Ovary (tissue), 9 donors: Measurements from ENCODE around the gene SACM1L. TPM values are rescaled to one million over a fixed set of nuclear protein-coding genes. Genes with fewer than 3 reads are reported as not detected.
"Not testable (repeated sequence)": the region's sequence is repeated elsewhere in the genome, so short reads cannot be mapped to it uniquely, and the experiment has no call there.

Experiments
- DNase-seq, 5 donors: peaks; one replicate each; pipeline ENCODE4 v3.0.0-alpha.2; 2019 to 2020
- H3K27ac ChIP-seq, 2 donors: fragments of 200-600 bp; one replicate each; pipeline versions ENCODE4 v1.5.1 to v1.8.0; 2019 to 2022
- H3K27me3 ChIP-seq: fragments of 200-600 bp; one replicate; pipeline ENCODE4 v1.8.0; 2022
- H3K36me3 ChIP-seq: fragments of 200-600 bp; sonication (generic); one replicate; pipeline ENCODE4 v1.5.1; 2019
- H3K4me1 ChIP-seq: one replicate; pipeline ENCODE4 v1.8.1; 2013; ENCODE audit warnings: mild to moderate bottlenecking, moderate library complexity; ENCODE audit not compliant: insufficient read depth
- H3K4me3 ChIP-seq: fragments of 200-600 bp; sonication (generic); one replicate; pipeline ENCODE4 v1.5.1; 2017
- H3K9me3 ChIP-seq, 2 donors: fragments of 200-600 bp in 1 of 2; sonication (generic) in 1 of 2; one replicate each; pipeline versions ENCODE4 v1.5.1 to v1.8.1; 2013 to 2019; ENCODE audit warnings: mild to moderate bottlenecking in 1 of 2, moderate library complexity in 1 of 2
- CTCF ChIP-seq, 3 donors: fragments of 450-650 bp in 2 of 3; fragments of 200-600 bp in 1 of 3; IDR thresholded peaks; one replicate each; pipeline versions ENCODE4 v1.5.1 to v1.8.0; 2016 to 2022; ENCODE audit warnings: antibody characterized with exemption in 3 of 3, mild to moderate bottlenecking in 1 of 3
- EP300 ChIP-seq: sonication (generic); formaldehyde crosslinking; IDR thresholded peaks from one replicate; pipeline ENCODE4 v1.6.1; 2017; ENCODE audit warnings: antibody characterized with exemption
- POLR2A ChIP-seq: fragments of 450-650 bp; IDR thresholded peaks from one replicate; pipeline ENCODE4 v1.6.1; 2017; ENCODE audit warnings: antibody characterized with exemption, mild to moderate bottlenecking, moderate library complexity
- WGBS, 3 donors: extraction: QIAGEN DNeasy Blood & Tissue Kit in 1 of 3; methylation state at CpG; one replicate each; pipeline versions ENCODE4 v1.1.5 to v1.1.7; 2013 to 2017; 5-methylcytosine and 5-hydroxymethylcytosine counted together
- intact Hi-C, 4 donors: fragments of 100-400 bp; cut with DNase I; formaldehyde crosslinking; loops; one replicate each; pipeline versions ENCODE4 v1.11.0 to v1.15.1; 2022 to 2023
- polyA plus RNA-seq, 2 donors: library from polyadenylated mRNA; stranded (reverse); fragments of 200-250 nt in 1 of 2; fragments of 350-450 nt in 1 of 2; fragmentation: Illumina TruSeq in 1 of 2; extraction: RNeasy Lipid Tissue Mini Kit (QIAGEN cat#74804) in 1 of 2; gene quantifications; one replicate each; pipeline ENCODE4 v1.2.3, GENCODE V29; 2013 to 2014
- total RNA-seq, 7 donors: library from RNA; depleted of rRNA in 2 of 7; stranded (reverse); fragments of >200 nt in 2 of 7; fragmentation: NEBNext Ultra II Directional in 3 of 7; extraction: Animal tissue kit (Norgen Biotek cat#: 25700) in 3 of 7; gene quantifications; one replicate each; pipeline versions ENCODE4 v1.1.0 to v1.2.4, GENCODE V29; 2016 to 2023
- donor health status: DM: no; HTN: no; CAD: no; lungs with moderate emphysema.
- donor health status: DM: no; HTN: no; CAD: no.
- donor health status: Bipolar disorder and iron deficiency.
- donor health status: DM: yes; HTN: yes; CAD: no.
- donor health status: DM: no; HTN: no; CAD: no.
- donor health status: DM: yes; HTN: yes; CAD: no.

Gene SACM1L
- total and polyA plus RNA-seq, 9 donors, result 19.0 to 47.3 (median 32.1) TPM

GRCh38 chr3:45754461-45754860 is 65.3 kb downstream of the SACM1L start:
- no peaks in the 10 kb centered on the region for H3K36me3 ChIP-seq
- no peak overlapping the region for H3K27ac ChIP-seq
- H3K4me3 ChIP-seq, result no peak overlapping the region
- intact Hi-C loops, result no loop called here
- no peaks in the 10 kb centered on the region for H3K4me1 ChIP-seq
- H3K27me3 ChIP-seq, result no peaks in the 10 kb centered on the region
- no peaks in the 10 kb centered on the region for H3K9me3 ChIP-seq
- no peak for TF ChIP-seq EP300
- no peak for TF ChIP-seq POLR2A
- no peak for TF ChIP-seq CTCF (IDR thresholded peaks at IDR 0.05)
- 96 to 97% (median 97%) methylated on average over 7 of the region's 7 CpGs for WGBS, 3 donors
- DNase-seq, result no peak

- Histone ChIP-seq H3K27me3 (no peaks in the 10 kb centered on the region), H3K4me3 (no peak overlapping the region), H3K4me1 (no peaks in the 10 kb centered on the region), H3K36me3 (no peaks in the 10 kb centered on the region), H3K9me3 (no peaks in the 10 kb centered on the region), H3K27ac (no peak overlapping the region)
- intact Hi-C loops, result no loop called here
- DNase-seq, result no peak
- TF ChIP-seq POLR2A (no peak), EP300 (no peak), CTCF (IDR thresholded peaks at IDR 0.05) (no peak)
- 80 to 84% (median 83%) methylated on average over 6 of the region's 6 CpGs for WGBS, 3 donors
Observed at GRCh38 chr3:45756055-45756454, 66.9 kb downstream of the SACM1L start.

GRCh38 chr3:45757141-45757540 is 67.9 kb downstream of the SACM1L start:
- DNase-seq, H3K4me1 ChIP-seq, H3K27ac ChIP-seq, H3K36me3 ChIP-seq, H3K9me3 ChIP-seq, H3K27me3 ChIP-seq, intact Hi-C loops, H3K4me3 ChIP-seq: not testable (repeated sequence)
- WGBS, 3 donors, result 25 to 28% (median 26%) methylated on average over 7 of the region's 7 CpGs

- Histone ChIP-seq H3K27ac (no peak overlapping the region), H3K27me3 (no peaks in the 10 kb centered on the region), H3K9me3 (no peaks in the 10 kb centered on the region), H3K4me3 (no peak overlapping the region), H3K36me3 (no peaks in the 10 kb centered on the region), H3K4me1 (no peaks in the 10 kb centered on the region)
- WGBS, 3 donors, result 82 to 87% (median 85%) methylated on average over 16 of the region's 16 CpGs
- no peak for TF ChIP-seq POLR2A
- no peak for TF ChIP-seq CTCF (IDR thresholded peaks at IDR 0.05)
- TF ChIP-seq EP300, result no peak
- DNase-seq, result no peak
- intact Hi-C loops, result no loop called here
Observed at GRCh38 chr3:45758871-45759270, 69.7 kb downstream of the SACM1L start.

- 82 to 92% (median 89%) methylated on average over 12 of the region's 12 CpGs for WGBS, 3 donors
- Histone ChIP-seq H3K27ac (no peak overlapping the region), H3K9me3 (no peaks in the 10 kb centered on the region), H3K27me3 (no peaks in the 10 kb centered on the region), H3K4me1 (no peaks in the 10 kb centered on the region), H3K4me3 (no peak overlapping the region), H3K36me3 (no peaks in the 10 kb centered on the region)
- TF ChIP-seq EP300 (no peak), CTCF (IDR thresholded peaks at IDR 0.05) (no peak), POLR2A (no peak)
- DNase-seq, result no peak
- intact Hi-C loops, result no loop called here
Observed at GRCh38 chr3:45759851-45760250, 70.7 kb downstream of the SACM1L start.
